GM12801 (cell line): ENCODE results near the gene AHNAK.

Source experiments
- TF ChIP-seq, protein P1 (sequence below): IDR thresholded peaks from one replicate; pipeline ENCODE4 v1.5.1; 2011; ENCODE audit warnings: control low read depth; ENCODE audit not compliant: insufficient read length; ENCODE audit errors: extremely low read depth

AHNAK gene

GRCh38 chr11:62588966-62589637 is 42.5 kb upstream of the AHNAK start:
- TF ChIP-seq, protein P1, sequence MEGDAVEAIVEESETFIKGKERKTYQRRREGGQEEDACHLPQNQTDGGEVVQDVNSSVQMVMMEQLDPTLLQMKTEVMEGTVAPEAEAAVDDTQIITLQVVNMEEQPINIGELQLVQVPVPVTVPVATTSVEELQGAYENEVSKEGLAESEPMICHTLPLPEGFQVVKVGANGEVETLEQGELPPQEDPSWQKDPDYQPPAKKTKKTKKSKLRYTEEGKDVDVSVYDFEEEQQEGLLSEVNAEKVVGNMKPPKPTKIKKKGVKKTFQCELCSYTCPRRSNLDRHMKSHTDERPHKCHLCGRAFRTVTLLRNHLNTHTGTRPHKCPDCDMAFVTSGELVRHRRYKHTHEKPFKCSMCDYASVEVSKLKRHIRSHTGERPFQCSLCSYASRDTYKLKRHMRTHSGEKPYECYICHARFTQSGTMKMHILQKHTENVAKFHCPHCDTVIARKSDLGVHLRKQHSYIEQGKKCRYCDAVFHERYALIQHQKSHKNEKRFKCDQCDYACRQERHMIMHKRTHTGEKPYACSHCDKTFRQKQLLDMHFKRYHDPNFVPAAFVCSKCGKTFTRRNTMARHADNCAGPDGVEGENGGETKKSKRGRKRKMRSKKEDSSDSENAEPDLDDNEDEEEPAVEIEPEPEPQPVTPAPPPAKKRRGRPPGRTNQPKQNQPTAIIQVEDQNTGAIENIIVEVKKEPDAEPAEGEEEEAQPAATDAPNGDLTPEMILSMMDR, result no peak

DNA sequence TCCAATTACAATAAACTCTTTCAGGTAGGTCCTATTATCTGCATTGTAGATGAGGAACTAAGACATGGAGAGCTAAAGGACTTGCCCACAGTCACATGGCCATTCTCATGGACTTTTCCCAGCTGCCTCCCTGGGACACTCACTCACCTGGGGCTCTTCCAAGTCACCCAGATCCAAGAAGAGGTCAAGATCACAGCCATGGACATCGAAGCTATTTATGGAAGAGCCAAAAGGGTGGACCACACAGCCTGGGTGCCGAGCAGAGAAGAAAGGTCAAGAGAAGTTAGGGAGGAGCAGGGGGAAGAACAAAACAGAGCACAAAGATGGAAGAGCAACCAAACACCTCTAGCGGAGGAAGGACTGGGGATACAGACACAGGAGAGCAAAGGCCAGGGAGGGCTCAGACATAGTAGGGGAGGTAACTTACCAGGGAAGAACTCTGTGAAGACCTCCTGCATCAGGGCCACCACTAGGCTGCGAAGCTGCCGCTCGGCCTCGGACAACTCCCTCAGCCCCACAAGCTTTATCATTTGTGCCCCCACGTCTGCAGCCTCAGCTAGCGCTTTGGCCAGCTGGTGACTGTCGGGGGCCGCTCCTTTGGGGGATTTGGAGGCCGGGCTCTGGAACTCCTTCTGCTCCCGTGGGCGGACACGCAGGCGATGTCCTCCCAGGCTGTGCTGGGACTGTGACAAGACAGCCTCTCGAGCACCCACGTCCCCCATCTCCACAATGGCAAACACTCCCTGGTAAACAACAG is 34.5 kb upstream of the AHNAK start:
- TF ChIP-seq, protein P1, result no peak

- TF ChIP-seq, protein P1, result no peak
Observed at GRCh38 chr11:62579252-62579651, 32.6 kb upstream of the AHNAK start.

DNA sequence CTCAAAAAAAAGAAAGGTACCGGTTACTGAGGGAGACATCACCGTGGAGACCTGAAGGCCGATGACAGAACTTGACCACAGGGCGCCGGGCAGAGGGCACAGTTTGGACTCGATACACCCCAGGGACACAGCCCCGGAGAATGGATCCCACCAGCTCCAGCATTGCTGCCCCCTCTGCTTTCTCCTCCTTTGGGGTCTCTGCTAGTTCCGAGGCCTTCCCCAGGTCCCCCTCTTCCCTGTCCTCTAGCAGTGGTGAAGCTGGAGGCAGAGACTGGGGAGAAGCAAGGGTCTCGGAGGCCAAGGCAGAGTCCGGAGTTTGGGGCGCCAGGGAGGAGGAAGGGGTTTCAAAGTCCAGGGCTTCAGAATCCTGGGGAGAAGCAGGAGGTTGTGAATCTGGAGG is 31.9 kb upstream of the AHNAK start:
- TF ChIP-seq, protein P1, result no peak

DNA sequence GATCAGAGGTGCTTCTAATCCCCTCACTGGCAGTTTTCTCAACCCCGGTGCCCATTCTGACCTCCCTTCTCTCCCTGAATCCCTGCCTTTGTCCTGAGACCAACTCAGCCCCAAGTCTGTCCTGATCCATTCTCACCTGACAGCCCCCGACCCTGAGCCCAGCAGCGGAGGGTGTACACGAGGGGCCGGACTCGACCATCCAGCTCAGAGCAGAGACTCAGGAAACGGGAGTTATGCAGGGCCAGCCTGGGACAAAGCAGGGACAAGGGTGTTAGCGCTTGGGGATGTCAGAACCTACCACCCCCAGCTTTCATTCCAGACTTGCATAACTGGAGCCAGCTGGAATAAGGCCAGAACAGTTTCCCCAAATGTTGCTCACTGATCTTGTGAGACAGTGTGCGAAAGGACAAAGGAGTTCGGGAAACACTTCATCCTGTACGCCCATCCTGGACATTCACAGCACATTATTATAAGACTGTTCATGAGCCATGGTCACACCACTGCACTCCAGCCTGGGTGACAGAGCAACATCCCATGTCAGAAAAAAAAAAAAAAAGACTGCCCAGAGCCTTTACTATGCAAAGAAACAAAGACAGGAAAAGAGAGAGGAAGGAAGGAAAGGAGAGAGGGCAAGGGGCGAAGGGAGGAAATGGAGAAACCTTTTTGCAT is 30.6 kb upstream of the AHNAK start:
- TF ChIP-seq, protein P1, result no peak

- TF ChIP-seq, protein P1, result no peak
Observed at GRCh38 chr11:62575837-62576236, 29.2 kb upstream of the AHNAK start.

DNA sequence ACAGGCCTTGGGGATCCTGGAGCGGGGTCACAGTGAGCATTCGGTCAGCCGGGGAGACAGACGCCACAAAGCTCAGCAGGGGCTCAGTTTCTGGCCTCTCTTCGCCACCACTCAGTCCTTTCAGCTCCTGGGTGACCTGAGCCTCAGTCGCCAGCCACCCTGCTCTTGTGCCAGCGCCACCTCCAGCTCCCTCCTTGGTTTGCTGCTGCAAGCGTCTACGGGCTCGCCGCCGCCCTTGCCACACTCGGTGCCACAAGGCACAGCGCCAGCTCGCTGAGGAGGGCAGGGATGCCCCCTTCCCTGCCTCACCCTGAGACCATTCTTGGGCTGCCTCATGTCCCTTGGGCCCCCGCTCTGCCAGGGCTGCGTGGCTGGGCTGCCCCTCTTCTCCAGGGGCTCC is 28.6 kb upstream of the AHNAK start:
- TF ChIP-seq, protein P1, result no peak
